Raji (cell line): ENCODE results near the gene HDAC11.

Experiments
- POLR2A ChIP-seq: IDR thresholded peaks from 2 replicates; pipeline ENCODE4 v1.6.1; 2011; ENCODE audit warnings: low read depth, low read length, control low read depth; ENCODE audit not compliant: insufficient read depth

The HDAC11 gene

DNA sequence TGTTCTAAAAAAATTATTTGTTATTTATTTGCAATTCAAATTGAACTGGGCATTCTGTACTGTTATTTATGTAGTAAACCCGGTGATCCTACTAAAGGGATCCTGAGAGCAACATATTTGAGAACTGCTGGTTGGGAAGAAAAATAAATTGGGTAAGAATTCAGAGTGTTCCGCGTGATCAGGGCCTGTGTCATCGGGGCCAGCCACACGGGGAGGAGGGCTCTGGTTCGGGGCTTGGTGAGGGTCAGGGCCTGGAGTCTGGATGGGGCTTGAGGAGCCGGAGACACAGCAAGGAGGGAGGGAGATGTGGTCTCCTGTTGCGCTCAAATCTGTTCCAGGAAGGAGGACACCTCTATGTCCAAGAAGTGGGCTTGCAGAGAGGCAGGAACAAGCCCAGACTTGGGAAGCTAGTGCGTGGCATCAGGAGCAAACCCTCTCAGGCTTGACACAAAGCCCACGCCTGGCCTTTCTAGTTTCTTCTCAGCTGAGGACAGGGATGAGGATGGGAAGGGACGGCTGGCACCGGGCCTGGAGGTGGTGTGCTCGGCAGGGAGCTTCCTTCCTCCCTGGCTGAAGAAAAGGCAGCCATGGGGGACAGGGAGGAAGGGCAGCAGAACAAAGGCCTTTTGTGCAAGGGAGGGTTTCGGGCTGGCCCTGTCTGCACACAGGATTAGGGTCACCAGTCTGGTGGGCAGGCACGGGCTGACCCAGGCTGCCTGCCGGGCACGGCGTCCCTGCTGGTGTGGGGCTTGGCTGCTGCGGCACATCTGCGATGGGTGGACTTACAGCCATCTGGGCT, 45.9 kb downstream of the HDAC11 start:
- no peak for TF ChIP-seq POLR2A

DNA sequence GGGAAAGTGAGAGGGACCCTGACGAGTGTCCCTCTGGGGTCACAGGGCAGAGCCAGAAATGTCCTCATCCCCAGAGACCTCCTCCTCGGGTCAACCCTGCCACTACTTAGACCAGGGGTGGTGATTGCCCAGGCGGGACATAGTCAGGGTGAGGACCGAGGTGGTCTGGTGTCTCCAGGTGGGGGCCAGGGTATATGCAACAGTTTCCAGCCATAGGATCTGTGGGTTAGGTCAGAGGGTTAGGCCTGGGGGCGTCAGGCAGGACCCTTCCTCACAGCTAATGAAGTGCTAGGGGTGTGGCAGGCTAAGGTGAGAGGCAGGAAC, 46.5 kb downstream of the HDAC11 start:
- no peak for TF ChIP-seq POLR2A

DNA sequence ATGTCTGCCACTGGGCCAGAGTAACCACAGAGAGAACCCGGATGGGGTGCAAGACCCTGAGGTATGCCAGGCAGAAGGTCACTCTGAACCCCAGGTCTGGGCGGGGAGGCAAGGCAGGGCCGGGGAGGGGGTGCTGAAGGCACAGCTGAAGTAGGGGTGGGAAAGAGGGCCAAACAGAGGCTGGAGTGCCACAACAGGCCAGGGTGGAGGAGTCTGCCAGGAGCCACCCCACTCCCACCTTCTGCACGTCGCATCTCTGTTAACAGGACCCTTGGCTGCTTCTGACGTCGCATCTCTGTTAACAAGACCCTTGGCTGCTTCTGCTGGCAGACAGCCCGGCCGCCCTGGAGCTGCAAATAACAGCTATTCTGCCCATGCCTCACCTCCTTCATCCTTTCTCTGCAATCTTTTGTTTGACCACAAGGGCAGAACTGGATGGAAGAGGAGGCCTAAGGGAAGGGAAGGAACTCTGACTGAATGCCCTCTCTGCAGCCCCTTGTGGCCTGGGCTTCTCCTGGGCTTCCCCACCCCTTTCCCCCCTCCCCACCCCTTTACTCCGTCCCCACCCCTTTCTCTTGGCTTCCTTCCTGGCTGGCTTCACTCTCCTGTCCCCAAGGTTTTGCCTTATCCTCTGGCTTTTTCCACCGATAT, 48.2 kb downstream of the HDAC11 start:
- no peak for TF ChIP-seq POLR2A

DNA sequence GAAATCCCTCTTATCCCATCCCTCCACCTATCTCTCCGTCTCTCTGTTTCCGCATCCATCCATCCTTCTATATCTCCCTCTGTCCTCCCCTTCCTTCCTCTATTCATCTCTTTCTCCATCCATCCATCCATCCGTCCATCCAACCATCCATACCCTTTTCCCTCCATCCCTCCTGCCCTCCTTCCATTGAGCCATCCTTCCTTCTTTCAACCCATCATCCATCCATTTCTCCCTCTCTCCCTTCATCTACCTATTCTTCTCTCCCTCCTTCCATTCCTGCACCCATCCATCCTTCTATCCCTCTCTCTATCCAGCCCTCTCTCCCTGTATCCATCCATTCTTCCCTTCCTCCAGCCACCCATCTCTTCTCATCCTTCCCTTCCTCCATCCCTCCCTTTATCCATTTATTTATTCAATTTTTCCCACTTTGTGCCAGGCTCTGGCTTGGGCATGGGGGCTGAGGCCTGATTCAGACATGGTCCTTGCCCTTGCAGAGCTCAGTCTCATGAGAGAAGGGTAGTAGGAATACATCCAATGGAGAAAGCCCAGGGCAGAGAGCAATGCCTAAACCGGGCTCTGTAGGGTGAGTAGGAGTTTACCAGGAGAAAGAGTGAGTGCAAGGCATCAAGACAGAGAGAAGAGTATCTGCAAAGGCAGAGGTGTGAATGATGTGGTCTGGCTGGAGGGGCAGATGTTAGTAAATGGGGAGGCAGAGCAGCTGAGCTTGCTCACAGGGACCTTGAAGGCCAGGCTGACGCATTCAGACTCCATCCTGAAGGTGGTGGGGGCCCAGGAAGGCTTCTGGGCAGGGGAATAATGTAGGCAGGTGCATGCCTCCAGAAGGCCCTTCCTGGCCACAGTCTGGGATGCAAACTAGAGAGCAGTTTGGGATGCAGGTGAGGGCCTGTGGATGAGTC, 49.3 kb downstream of the HDAC11 start:
- no peak for TF ChIP-seq POLR2A

DNA sequence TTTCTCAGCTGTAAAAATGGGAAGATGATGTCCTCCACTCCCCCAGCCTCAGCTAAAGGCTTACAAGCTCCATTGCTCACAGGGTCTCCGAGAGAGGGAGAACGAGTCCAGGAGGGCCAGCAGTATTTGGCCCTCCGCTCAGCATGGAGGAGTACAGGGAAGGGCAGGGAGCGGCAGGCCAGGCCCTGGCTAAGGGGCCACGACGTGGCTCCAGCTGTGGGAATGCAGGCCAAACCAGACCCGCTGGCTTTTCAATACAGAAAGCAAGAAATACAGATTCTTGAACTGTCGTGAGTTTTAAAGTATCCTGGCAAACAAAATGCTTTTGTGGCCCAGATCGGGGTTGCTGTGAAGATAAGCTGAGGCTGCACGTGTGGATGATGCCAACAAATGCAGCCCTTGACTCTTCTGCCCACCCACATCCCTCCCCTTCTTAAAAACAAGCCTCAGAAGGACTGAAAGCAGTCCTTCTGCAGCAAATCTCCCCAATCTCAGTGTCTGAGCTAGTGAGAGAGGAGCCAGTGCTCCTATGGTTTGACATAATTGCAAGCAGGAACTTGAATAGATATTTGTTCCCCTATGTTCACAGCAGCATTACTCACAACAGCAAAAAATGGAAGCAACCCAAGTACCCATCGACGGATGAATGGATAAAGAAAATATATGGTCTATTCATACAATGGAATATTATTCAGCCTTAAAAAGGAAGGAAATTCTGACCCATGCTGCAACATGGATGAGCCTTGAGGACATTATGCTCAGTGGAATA, 50.3 kb downstream of the HDAC11 start:
- TF ChIP-seq POLR2A = no peak

DNA sequence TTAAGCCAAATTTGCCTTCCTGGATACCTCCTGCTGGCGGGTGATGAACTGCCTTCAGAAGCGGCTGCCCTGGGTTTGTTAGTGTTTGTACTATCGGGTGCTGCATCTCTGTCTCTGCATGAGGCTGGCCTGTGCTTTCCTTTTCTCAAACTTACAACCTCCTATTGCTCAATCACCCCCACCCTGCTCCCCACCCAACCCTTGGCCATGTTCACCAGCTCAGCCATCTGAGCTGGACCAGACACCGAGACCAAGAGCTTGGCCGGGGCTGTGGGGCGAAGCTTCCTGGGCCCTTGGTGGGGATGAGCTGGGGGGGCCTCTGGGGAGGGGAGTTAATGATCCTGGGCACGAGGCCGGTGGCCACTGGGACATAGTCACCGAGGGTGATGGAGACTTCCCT, 52.0 kb downstream of the HDAC11 start:
- TF ChIP-seq POLR2A = no peak

DNA sequence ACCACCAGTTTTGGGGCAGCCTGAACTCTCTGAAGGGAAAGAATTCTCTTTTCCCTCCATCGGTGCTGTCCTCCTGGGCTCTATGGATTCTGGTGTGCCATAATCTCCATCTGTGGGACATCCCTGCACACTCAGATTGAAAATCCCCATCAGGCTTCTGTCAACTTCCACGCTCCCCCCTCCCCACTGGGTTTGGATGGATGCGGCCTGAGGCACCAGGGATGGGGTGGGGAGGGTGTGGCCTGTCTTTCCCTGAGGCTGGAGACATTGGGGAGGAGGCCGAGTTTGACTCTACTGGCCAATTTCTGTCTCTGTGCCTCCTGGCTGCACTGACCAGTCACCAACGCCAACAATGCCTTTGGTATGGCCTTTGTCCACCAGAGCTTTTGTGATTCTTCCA, 52.5 kb downstream of the HDAC11 start:
- TF ChIP-seq POLR2A = no peak

DNA sequence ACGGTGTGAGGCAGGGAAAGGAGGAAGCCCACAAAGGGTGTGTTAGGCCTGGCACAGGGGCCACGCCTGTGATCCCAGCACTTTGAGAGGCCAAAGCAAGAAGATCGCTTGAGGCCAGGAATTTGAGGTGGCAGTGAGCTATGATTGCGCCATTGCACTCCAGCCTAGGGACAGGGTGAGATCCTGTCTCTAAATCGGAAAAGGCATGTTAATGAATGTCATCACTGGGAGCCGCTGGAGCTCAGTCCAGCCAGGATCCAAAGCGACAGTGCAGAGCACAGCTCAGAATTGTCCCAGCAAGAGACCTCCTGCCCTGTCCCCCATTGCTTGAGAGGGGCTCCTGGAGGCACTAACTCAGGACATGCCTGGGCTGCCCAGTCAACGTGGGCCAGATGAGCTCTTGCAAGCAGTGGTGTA, 53.8 kb downstream of the HDAC11 start:
- no peak for TF ChIP-seq POLR2A

DNA sequence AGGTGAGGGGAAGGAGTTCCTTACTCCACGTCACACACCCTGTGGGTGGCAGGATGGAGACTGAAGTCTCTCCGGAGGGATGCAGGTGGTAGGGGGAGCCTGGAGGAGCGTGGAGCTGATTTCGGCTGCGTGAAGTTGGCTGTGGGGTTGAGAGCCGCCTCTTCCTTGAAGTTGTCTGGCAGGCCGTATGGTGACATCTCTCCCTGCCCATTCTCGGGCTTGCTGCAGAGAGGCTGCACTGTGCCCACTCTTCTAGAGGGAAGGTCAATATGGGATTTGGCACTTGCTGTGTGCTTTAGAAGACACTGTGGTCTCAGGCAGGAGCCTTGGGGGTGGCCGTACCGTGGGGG, 55.4 kb downstream of the HDAC11 start:
- TF ChIP-seq POLR2A = no peak

DNA sequence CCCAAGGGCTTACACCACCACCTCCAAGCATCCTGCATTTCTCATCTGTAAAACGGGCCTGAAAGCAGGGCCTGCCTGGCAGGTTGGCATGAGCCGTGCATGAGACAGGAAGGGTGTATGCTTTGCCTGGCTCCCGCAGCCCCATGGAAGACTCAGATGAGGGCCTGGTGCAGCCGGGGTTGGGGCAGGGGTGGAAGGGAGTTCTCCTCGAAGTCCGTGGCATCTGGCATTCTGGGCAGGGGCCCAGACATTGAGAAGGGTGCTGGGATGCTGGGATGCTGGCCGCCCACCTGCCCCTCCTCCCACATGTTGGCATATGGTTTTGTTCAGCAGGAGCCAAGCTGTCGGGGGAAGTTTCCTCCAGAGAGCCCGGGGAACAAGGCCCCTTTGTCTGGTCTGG, 55.8 kb downstream of the HDAC11 start:
- no peak for TF ChIP-seq POLR2A

DNA sequence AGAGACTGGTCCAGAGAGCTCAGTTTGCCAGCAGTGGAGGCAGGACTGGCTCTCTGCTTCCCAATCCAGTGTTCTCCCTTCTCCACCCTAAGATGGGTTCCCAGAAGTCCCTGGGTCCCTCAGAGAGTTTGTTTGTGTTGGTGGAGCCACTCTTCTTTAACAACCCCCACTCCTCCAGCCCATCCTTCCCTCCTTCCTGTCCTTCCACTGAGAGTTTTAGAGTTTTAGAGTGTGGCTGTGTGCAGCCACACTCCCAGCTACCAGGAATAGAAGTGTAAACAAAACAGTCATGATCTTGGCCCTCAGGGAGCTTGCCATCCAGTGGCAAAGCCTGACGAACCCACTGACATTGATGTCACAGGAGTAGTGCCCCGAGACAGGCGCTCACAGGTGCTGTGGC, 56.3 kb downstream of the HDAC11 start:
- no peak for TF ChIP-seq POLR2A

DNA sequence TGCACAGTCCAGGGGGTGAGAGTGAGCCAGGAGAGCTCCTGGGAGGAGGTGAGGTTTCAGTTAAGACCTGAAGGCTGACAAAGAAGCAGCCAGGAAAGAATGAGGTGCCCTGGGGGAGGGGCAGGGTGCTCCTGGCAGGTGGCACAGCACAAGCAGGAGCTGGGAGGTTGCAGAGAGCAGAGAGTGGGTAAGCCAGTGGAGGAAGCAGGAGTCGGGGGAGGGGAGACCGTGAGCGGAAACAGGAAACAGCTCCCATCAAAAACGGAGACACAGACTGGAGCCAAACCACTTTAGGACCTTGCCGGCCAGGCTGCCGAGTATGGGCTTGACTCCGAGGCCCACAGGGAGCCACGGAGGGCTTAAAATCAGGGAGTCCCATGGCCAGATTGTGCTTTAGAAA, 56.7 kb downstream of the HDAC11 start:
- no peak for TF ChIP-seq POLR2A

DNA sequence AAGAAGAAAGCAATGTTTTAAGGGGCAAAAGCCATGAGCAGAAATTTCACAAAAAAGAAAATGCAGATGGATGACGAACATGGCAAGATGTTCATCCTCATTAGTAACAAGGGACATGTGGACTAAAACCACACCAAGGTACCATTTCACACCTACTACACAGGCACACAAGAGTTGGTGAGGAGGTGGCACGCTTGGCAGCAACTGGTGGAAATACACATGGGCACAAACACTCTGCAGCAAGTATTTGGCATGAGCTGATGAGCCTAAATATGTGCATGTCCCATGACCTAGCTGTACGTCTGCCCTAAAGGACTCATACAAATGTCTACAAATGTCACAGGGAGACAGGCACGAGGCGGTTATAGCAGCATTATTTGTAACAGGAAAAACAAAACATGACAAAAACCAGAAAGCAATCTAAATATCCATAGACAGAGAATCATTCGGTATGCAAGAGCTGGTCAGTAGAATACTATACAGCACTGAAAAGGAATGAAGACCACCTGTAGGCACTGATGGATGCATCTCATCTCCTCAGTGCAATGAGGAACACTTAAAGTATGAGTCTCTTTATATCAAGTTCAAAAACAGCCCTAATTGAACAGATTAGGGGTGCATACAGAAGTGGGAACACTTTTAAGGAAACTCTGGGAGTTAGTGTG, 57.3 kb downstream of the HDAC11 start:
- no peak for TF ChIP-seq POLR2A

DNA sequence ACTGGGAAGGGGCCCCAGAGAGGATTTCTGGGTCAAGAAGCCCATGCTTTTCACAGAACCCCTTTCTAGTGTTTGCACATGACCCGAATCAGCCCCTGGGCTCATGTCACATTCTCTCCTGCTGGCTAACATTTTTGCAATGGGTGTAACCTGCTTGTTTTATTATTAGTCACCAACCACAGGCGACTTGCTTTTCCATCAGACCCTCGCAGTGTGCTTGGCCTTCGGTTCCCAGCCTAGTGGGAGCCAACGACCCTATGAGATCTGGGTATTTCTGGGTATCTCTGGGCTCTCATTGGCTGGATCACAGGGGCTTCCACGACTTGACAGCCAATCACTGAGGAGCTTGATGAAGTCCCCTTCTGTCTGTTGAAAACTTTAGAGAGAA, 57.8 kb downstream of the HDAC11 start:
- no peak for TF ChIP-seq POLR2A
